Esophagus muscularis mucosa (tissue), 4 donors: ENCODE data around the gene TMPRSS12.

Experiments used
- EP300 ChIP-seq: sonication (generic); formaldehyde crosslinking; IDR thresholded peaks from one replicate; pipeline ENCODE4 v1.6.1; 2017; ENCODE audit warnings: antibody characterized with exemption
- POLR2A ChIP-seq: fragments of 450-650 bp; IDR thresholded peaks from one replicate; pipeline ENCODE4 v1.6.1; 2017; ENCODE audit warnings: antibody characterized with exemption, moderate library complexity, mild to moderate bottlenecking, low read depth
- POLR2AphosphoS5 ChIP-seq, 2 donors: sonication (generic); formaldehyde crosslinking; IDR thresholded peaks; one replicate each; pipeline ENCODE4 v1.6.1; 2017; ENCODE audit warnings: antibody characterized with exemption in 2 of 2
- TF ChIP-seq, protein P1 (sequence below), 3 experiments: fragments of 200-600 bp in 2 of 3; fragments of 450-650 bp in 1 of 3; sonication (generic) in 2 of 3; IDR thresholded peaks; one replicate each; pipeline ENCODE4 v1.5.1; 2017 to 2019; ENCODE audit warnings: antibody characterized with exemption in 3 of 3, mild to moderate bottlenecking in 2 of 3, moderate library complexity in 1 of 3

DNA sequence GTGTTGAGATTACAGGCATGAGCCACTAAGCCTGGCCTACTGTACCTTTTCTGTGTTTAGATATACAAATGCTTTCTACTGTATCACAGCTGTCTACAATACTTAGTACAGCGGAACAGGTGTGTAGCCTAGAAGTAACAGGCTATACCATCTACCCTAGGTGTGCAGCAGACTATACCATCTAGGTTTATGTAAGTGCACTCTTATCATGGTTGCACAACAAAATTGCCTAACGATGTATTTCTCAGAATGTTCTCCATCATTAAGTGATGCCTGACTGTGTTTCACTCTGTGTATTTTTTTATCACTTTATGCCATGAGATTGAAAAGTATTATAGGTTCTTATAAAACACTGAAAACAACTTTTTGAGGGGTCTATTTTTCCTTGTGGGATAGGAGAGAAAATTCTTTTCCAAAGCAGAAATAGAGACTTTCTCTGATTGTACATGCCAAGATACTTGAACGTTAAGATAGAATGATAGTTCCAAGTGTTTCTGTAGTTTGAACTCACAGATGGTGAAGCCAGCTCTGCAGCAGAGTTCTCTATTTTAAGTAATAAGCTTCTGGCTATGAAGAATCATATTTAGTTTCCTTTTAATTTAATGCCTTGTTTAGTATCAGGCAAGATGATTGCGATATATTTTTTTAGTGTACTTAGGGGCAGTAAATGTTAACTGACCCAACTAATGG lies 17.0 kb downstream of the TMPRSS12 start:
- TF ChIP-seq, protein P1, sequence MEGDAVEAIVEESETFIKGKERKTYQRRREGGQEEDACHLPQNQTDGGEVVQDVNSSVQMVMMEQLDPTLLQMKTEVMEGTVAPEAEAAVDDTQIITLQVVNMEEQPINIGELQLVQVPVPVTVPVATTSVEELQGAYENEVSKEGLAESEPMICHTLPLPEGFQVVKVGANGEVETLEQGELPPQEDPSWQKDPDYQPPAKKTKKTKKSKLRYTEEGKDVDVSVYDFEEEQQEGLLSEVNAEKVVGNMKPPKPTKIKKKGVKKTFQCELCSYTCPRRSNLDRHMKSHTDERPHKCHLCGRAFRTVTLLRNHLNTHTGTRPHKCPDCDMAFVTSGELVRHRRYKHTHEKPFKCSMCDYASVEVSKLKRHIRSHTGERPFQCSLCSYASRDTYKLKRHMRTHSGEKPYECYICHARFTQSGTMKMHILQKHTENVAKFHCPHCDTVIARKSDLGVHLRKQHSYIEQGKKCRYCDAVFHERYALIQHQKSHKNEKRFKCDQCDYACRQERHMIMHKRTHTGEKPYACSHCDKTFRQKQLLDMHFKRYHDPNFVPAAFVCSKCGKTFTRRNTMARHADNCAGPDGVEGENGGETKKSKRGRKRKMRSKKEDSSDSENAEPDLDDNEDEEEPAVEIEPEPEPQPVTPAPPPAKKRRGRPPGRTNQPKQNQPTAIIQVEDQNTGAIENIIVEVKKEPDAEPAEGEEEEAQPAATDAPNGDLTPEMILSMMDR (IDR thresholded peaks at IDR 0.05), result no peak
- TF ChIP-seq POLR2AphosphoS5 (IDR thresholded peaks at IDR 0.05), result no peak
- TF ChIP-seq POLR2A, result no peak
- no peak for TF ChIP-seq EP300
